Stomach (tissue), 4 donors: ENCODE data around the gene RHOT1.

Source experiments
- CTCF ChIP-seq, 7 experiments: fragments of 450-650 bp in 4 of 7; fragments of 200-600 bp in 3 of 7; sonication (generic) in 3 of 7; IDR thresholded peaks; one replicate each; pipeline ENCODE4 v1.5.1; 2016 to 2019; ENCODE audit warnings: antibody characterized with exemption in 7 of 7, control low read depth in 2 of 7, mild to moderate bottlenecking in 1 of 7
- POLR2A ChIP-seq, 4 donors: fragments of 450-650 bp; IDR thresholded peaks; one replicate each; pipeline ENCODE4 v1.6.1; 2016; ENCODE audit warnings: antibody characterized with exemption in 4 of 4, control low read depth in 2 of 4, mild to moderate bottlenecking in 1 of 4, moderate library complexity in 1 of 4
- POLR2AphosphoS5 ChIP-seq, 3 donors: sonication (generic); formaldehyde crosslinking; IDR thresholded peaks; one replicate each; pipeline ENCODE4 v1.6.1; 2016; ENCODE audit warnings: antibody characterized with exemption in 3 of 3

- no peak for TF ChIP-seq POLR2A (IDR thresholded peaks at IDR 0.05)
- TF ChIP-seq CTCF (IDR thresholded peaks at IDR 0.05) = no peak
- TF ChIP-seq POLR2AphosphoS5 (IDR thresholded peaks at IDR 0.05) = no peak
These were observed 24.9 kb upstream of the RHOT1 start for GRCh38 chr17:32117399-32117798.
